UCSD-AML1 (cell line): Measurements from ENCODE around the gene UBXN7.
"Not testable (repeated sequence)": the region's sequence is repeated elsewhere in the genome, so short reads cannot be mapped to it uniquely, and the experiment has no call there.

ENCODE experiments used
- DNase-seq: peaks from one replicate; lab custom pipeline; 2025; ENCODE audit not compliant: unreplicated experiment; lab: John Stamatoyannopoulos, UW

UBXN7 gene

GRCh38 chr3:196317687-196318467 lies 114.3 kb downstream of the UBXN7 start, which contains the start of gene DYNLT2B:
DYNLT2B (minus strand) TSS chr3:196318240; CDS start chr3:196318152, 88 bp downstream.
- peak; percentile 91 for DNase-seq

DNA sequence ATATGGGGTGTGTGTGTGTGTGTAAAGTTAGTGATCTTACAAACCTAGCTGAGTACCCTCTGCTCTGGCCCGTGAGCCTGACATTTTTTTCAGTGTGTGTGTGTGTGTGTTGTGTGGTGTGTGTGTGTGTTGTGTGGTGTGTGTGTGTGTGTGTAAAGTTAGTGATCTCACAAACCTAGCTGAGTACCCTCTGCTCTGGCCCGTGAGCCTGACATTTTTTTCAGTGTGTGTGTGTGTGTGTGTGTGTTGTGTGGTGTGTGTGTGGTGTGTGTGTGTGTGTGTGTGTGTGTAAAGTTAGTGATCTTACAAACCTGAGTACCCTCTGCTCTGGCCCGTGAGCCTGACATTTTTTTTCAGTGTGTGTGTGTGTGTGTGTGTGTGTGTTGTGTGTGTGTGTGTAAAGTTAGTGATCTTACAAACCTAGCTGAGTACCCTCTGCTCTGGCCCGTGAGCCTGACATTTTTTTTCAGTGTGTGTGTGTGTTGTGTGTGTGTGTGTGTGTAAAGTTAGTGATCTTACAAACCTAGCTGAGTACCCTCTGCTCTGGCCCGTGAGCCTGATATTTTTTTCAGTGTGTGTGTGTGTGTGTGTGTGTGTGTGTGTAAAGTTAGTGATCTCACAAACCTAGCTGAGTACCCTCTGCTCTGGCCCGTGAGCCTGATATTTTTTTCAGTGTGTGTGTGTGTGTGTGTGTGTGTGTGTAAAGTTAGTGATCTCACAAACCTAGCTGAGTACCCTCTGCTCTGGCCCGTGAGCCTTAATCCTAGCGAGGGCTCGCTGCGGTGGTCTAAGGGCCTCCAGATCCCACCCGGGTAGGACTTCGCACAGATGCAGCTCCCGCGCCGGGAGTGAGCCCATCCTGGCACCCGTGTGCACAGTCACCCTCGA lies 115.2 kb downstream of the UBXN7 start:
- DNase-seq, result not testable (repeated sequence)

- DNase-seq, result no peak
These were observed 116.4 kb downstream of the UBXN7 start for GRCh38 chr3:196315821-196316220.

DNA sequence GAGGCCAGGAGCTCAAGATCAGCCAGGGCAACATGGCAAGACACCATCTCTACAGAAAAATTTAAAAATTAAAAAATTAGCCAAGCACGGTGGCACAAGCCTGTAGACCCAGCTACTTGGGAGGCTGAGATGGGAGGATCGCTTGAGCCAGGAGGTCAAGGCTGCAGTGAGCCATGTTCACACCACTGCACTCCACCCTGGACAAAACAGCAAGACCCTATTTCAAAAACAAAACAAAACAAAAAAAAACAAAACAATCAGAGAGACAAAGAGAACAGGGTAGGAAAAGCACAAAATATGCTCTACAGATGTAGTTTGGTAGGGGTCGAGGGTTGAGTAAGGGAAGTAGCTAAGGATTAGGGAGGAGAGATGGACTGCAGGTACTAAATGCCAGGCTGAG lies 117.6 kb downstream of the UBXN7 start:
- no peak for DNase-seq

DNA sequence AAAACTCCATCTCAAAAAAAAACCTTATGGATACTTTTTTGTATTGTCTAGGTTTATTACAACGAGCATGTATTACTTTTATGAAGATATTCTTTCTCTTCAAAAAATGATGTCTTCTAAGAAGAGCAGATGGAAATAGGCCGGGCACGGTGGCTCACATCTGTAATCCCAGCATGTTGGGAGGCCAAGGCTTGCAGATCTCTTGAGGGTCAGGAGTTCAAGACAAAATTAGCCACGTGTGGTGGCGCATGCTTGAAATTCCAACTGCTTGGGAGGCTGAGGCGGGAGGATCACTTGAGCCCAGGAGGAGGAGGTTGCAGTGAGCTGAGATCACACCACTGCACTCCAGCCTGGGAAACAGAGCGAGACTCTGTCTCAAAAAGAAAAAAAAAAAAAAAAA lies 118.1 kb downstream of the UBXN7 start:
- DNase-seq, result not testable (repeated sequence)

GRCh38 chr3:196302960-196303359 lies 129.3 kb downstream of the UBXN7 start:
- not testable (repeated sequence) for DNase-seq

DNA sequence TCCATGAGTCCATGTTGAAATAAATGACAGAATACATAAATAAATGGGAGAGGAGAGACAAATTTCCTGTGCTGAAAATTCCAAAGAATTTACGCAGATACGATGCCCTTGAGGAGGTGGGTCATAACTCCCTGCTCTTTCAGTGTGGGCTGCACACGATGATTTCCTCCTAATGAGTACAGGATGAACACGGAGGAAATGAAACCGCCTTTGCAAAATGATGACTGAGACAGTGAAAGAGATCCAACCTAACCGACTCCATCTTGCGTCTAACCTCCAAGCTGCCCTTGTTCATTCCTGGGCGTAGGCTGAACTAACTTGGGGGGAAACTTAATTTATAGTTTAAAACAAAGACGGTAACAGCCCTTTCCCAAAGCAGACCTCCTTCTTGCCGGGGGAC lies 129.7 kb downstream of the UBXN7 start:
- DNase-seq, result not testable (repeated sequence)

- DNase-seq, result no peak
These were observed 133.7 kb downstream of the UBXN7 start for GRCh38 chr3:196298521-196298920.
